Liver (tissue), 9 donors: ENCODE measurements around the gene TNS1. TPM values are rescaled to one million over a fixed set of nuclear protein-coding genes. Genes with fewer than 3 reads are reported as not detected.

Experiments
- DNase-seq: peaks from one replicate; pipeline ENCODE4 v3.0.0-alpha.2; 2017; ENCODE audit warnings: low spot score
- H3K27ac ChIP-seq, 2 donors: one replicate each; pipeline ENCODE4 v1.7.0; 2013; ENCODE audit warnings: inconsistent platforms in 2 of 2, low read length in 2 of 2, control low read depth in 1 of 2, low read depth in 1 of 2, mild to moderate bottlenecking in 1 of 2
- H3K27me3 ChIP-seq, 4 donors: one replicate each; pipeline versions ENCODE4 v1.6.1 to v1.7.0; 2013; ENCODE audit warnings: low read length in 3 of 4, inconsistent platforms in 1 of 4, mild to moderate bottlenecking in 1 of 4, moderate library complexity in 1 of 4; ENCODE audit not compliant: control insufficient read depth in 4 of 4, insufficient read depth in 4 of 4
- H3K36me3 ChIP-seq, 4 donors: one replicate each; pipeline versions ENCODE4 v1.6.1 to v1.7.0; 2013; ENCODE audit warnings: low read length in 3 of 4, mild to moderate bottlenecking in 3 of 4, low read depth in 1 of 4, moderate library complexity in 1 of 4; ENCODE audit not compliant: control insufficient read depth in 4 of 4, insufficient read depth in 3 of 4
- H3K4me1 ChIP-seq, 4 donors: one replicate each; pipeline versions ENCODE4 v1.6.1 to v1.7.0; 2013; ENCODE audit warnings: low read length in 3 of 4, mild to moderate bottlenecking in 3 of 4, moderate library complexity in 1 of 4; ENCODE audit not compliant: control insufficient read depth in 4 of 4, insufficient read depth in 4 of 4
- H3K4me3 ChIP-seq, 3 donors: one replicate each; pipeline versions ENCODE4 v1.6.1 to v1.7.0; 2013; ENCODE audit warnings: low read length in 3 of 3, control low read depth in 1 of 3, low read depth in 1 of 3, mild to moderate bottlenecking in 1 of 3
- H3K9ac ChIP-seq, 2 donors: one replicate each; pipeline ENCODE4 v1.7.0; 2013; ENCODE audit warnings: low read length in 2 of 2, mild to moderate bottlenecking in 2 of 2, moderate library complexity in 2 of 2, control low read depth in 1 of 2, low read depth in 1 of 2
- H3K9me3 ChIP-seq, 4 donors: one replicate each; pipeline versions ENCODE4 v1.6.1 to v1.7.0; 2013; ENCODE audit warnings: low read length in 3 of 4; ENCODE audit not compliant: control insufficient read depth in 4 of 4
- EGR1 ChIP-seq, 2 donors: IDR thresholded peaks; 2 replicates each; pipeline ENCODE4 v1.6.1; 2016 to 2018; ENCODE audit warnings: antibody characterized with exemption in 2 of 2, low read depth in 2 of 2
- FOXA2 ChIP-seq: IDR thresholded peaks from 2 replicates; pipeline ENCODE4 v1.6.1; 2016; ENCODE audit warnings: antibody characterized with exemption
- GABPA ChIP-seq, 2 donors: IDR thresholded peaks in 1 of 2; conservative IDR thresholded peaks in 1 of 2; 2 replicates each; pipeline ENCODE4 v1.6.1; 2016; ENCODE audit warnings: antibody characterized with exemption in 2 of 2, mild to moderate bottlenecking in 1 of 2, moderate library complexity in 1 of 2
- HNF4G ChIP-seq: IDR thresholded peaks from 2 replicates; pipeline ENCODE4 v1.6.1; 2016; ENCODE audit warnings: antibody characterized with exemption
- JUND ChIP-seq, 2 donors: IDR thresholded peaks; 2 replicates each; pipeline ENCODE4 v1.6.1; 2016; ENCODE audit warnings: antibody characterized with exemption in 2 of 2
- NR2F2 ChIP-seq: IDR thresholded peaks from 2 replicates; pipeline ENCODE4 v1.6.1; 2016; ENCODE audit warnings: antibody characterized with exemption
- RAD21 ChIP-seq, 2 donors: IDR thresholded peaks; 2 replicates each; pipeline ENCODE4 v1.6.1; 2016; ENCODE audit warnings: antibody characterized with exemption in 2 of 2, mild to moderate bottlenecking in 2 of 2
- RXRA ChIP-seq, 2 donors: IDR thresholded peaks; 2 replicates each; pipeline ENCODE4 v1.6.1; 2017 to 2018; ENCODE audit warnings: antibody characterized with exemption in 2 of 2, mild to moderate bottlenecking in 1 of 2
- SP1 ChIP-seq: IDR thresholded peaks from 2 replicates; pipeline ENCODE4 v1.6.1; 2018; ENCODE audit warnings: antibody characterized with exemption, mild to moderate bottlenecking
- TAF1 ChIP-seq: conservative IDR thresholded peaks from 2 replicates; pipeline ENCODE4 v1.6.1; 2016; ENCODE audit warnings: antibody characterized with exemption, mild to moderate bottlenecking
- YY1 ChIP-seq: IDR thresholded peaks from 2 replicates; pipeline ENCODE4 v1.6.1; 2016; ENCODE audit warnings: antibody characterized with exemption, mild to moderate bottlenecking
- WGBS: extraction: QIAGEN DNeasy Blood & Tissue Kit; methylation state at CpG from one replicate; pipeline ENCODE4 v1.1.7; 2013; 5-methylcytosine and 5-hydroxymethylcytosine counted together
- polyA plus RNA-seq, 2 donors: library from polyadenylated mRNA; stranded (reverse) in 1 of 2; unstranded in 1 of 2; fragments of 200-250 nt in 1 of 2; fragments of >200 nt in 1 of 2; fragmentation: Nextera tagmentation in 1 of 2; extraction: Ambion mirVana in 1 of 2; gene quantifications; one replicate each; pipeline versions ENCODE4 v1.2.1 to v1.2.3, GENCODE V29; 2013 to 2015
- total RNA-seq, 2 donors: library from RNA; depleted of rRNA; stranded (reverse); fragments of >200 nt; gene quantifications; one replicate each; pipeline ENCODE4 v1.2.3, GENCODE V29; 2014
- TF ChIP-seq, protein P1 (sequence below): fragments of 150-350 bp; IDR thresholded peaks from 2 replicates; pipeline ENCODE4 v1.5.1; 2017; ENCODE audit warnings: improper control_type of control experiment, low read depth, low read length; ENCODE audit not compliant: missing input control
- TF ChIP-seq, protein P2 (sequence below): IDR thresholded peaks from 2 replicates; pipeline ENCODE4 v1.6.1; 2016; ENCODE audit warnings: antibody characterized with exemption
- TF ChIP-seq, protein P3 (sequence below): IDR thresholded peaks from 2 replicates; pipeline ENCODE4 v1.6.1; 2016; ENCODE audit warnings: antibody characterized with exemption
- TF ChIP-seq, protein P4 (sequence below): IDR thresholded peaks from 2 replicates; pipeline ENCODE4 v1.6.1; 2016; ENCODE audit warnings: antibody characterized with exemption
- TF ChIP-seq, protein P5 (sequence below): IDR thresholded peaks from 2 replicates; pipeline ENCODE4 v1.6.1; 2016; ENCODE audit warnings: antibody characterized with exemption, mild to moderate bottlenecking
- donor health status: healthy.
- donor health status: healthy.
- donor health status: healthy.
- donor health status: healthy.
- donor health status: healthy.

The TNS1 gene
- total and polyA plus RNA-seq, 4 donors: 16.3 to 128 (median 57.3) TPM

DNA sequence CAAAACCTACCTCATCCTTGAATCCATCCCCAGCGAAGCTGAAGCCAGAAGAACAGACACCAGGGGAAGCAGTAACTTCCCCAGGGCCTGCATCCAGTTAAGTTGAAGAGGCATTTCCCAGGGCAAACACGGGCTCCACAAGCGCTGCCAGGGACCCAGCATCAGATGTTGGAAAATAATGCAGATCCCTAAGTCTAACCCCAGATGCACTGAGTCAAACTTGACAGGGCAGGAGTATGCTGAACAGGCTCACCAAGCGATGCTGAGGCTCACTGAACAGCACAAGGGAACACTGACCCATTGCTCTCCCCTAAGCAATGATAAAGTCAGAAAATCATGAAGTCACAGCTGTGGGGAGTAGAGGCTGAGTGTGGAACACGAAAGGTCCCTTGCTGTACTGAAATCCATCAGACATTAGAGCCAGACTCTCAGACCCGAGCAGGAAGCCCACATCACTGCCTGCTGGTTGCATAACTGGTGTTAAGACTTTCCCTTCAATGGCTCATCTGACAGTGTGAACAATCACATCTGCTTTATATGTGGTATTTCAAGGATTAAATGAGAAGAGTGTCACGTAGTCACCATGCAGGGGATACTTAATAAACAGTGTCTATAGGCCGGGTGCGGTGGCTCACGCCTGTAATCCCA is 36.2 kb downstream of the TNS1 start:
- Histone ChIP-seq H3K4me1 (peaks cover 0 to 4% (median 0%) of the 10 kb centered on the region in 4 donors), H3K9ac (no peak overlapping the region), H3K36me3 (no peaks in the 10 kb centered on the region), H3K9me3 (no peaks in the 10 kb centered on the region), H3K27me3 (peaks cover 0 to 2% (median 0%) of the 10 kb centered on the region in 4 donors), H3K4me3 (no peak overlapping the region), H3K27ac (peak overlapping the region; percentile 48 to 50)
- 86% methylated on average over 10 of the region's 10 CpGs for WGBS
- no peak for TF ChIP-seq FOXA2
- TF ChIP-seq, protein P1, sequence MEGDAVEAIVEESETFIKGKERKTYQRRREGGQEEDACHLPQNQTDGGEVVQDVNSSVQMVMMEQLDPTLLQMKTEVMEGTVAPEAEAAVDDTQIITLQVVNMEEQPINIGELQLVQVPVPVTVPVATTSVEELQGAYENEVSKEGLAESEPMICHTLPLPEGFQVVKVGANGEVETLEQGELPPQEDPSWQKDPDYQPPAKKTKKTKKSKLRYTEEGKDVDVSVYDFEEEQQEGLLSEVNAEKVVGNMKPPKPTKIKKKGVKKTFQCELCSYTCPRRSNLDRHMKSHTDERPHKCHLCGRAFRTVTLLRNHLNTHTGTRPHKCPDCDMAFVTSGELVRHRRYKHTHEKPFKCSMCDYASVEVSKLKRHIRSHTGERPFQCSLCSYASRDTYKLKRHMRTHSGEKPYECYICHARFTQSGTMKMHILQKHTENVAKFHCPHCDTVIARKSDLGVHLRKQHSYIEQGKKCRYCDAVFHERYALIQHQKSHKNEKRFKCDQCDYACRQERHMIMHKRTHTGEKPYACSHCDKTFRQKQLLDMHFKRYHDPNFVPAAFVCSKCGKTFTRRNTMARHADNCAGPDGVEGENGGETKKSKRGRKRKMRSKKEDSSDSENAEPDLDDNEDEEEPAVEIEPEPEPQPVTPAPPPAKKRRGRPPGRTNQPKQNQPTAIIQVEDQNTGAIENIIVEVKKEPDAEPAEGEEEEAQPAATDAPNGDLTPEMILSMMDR: no peak
- TF ChIP-seq YY1: no peak
- no peak for TF ChIP-seq HNF4G
- TF ChIP-seq SP1: no peak
- no peak for TF ChIP-seq EGR1 (IDR thresholded peaks at IDR 0.05; ENCODE audit: low read depth in 2 of 2)
- no peak for TF ChIP-seq RXRA (IDR thresholded peaks at IDR 0.05)
- no peak for TF ChIP-seq RAD21 (IDR thresholded peaks at IDR 0.05)
- TF ChIP-seq, protein P2, sequence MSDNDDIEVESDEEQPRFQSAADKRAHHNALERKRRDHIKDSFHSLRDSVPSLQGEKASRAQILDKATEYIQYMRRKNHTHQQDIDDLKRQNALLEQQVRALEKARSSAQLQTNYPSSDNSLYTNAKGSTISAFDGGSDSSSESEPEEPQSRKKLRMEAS: no peak
- no peak for TF ChIP-seq JUND (IDR thresholded peaks at IDR 0.05)
- TF ChIP-seq, protein P3, sequence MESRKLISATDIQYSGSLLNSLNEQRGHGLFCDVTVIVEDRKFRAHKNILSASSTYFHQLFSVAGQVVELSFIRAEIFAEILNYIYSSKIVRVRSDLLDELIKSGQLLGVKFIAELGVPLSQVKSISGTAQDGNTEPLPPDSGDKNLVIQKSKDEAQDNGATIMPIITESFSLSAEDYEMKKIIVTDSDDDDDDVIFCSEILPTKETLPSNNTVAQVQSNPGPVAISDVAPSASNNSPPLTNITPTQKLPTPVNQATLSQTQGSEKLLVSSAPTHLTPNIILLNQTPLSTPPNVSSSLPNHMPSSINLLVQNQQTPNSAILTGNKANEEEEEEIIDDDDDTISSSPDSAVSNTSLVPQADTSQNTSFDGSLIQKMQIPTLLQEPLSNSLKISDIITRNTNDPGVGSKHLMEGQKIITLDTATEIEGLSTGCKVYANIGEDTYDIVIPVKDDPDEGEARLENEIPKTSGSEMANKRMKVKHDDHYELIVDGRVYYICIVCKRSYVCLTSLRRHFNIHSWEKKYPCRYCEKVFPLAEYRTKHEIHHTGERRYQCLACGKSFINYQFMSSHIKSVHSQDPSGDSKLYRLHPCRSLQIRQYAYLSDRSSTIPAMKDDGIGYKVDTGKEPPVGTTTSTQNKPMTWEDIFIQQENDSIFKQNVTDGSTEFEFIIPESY: no peak
- TF ChIP-seq, protein P4, sequence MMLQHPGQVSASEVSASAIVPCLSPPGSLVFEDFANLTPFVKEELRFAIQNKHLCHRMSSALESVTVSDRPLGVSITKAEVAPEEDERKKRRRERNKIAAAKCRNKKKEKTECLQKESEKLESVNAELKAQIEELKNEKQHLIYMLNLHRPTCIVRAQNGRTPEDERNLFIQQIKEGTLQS: no peak
- no peak for TF ChIP-seq GABPA (IDR thresholded peaks at IDR 0.05 in 1 of 2, conservative IDR thresholded peaks at IDR 0.05 in 1 of 2)
- no peak for TF ChIP-seq TAF1
- TF ChIP-seq NR2F2: no peak
- no peak for DNase-seq

DNA sequence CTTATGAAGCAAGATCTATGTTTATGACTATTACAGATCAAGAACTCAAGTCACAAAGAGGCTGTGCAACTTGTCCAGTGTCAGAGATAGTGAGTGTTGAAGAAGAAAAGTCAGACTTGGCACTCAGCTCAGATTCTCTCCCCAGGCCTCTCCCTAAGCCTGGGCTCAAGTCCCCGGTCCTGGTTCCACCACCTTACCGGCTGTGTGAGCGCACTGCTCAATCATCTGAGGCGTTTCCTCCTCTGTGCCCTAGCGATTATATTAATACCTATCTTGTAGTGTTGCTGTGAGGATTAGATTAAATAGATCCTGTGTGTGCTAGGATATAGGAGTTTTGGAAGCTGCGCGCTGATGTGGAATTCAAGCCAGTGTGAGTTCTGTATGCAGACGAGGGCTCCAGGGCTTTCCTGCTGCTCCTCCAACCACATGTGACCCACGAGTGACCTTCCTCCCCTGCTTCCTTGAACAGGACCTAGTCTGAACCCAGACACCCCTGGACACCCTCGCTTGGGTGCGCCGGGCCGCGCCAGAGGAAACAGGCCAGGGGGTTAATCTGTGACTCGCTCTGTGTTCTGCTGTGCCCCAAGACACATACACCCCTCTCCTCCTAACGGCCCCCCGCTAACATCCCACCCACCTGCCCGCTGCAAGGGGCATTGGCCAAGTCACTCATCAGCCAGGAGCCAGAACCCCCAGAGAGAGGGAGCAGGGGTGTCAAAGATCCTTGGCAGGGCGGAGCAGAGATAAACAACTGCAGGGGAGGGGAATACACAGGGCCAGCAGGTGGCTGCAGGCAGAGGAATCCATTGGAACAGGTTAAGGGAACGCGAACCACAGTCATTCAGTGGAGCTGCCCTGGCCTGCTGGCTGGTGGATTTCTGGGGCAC is 38.3 kb downstream of the TNS1 start:
- Histone ChIP-seq H3K9ac (no peak overlapping the region), H3K27me3 (peaks cover 0 to 2% (median 0%) of the 10 kb centered on the region in 4 donors), H3K27ac (peak overlapping the region in 1 of 2 donors; percentile 43), H3K9me3 (no peaks in the 10 kb centered on the region), H3K4me1 (peaks cover 0 to 4% (median 0%) of the 10 kb centered on the region in 4 donors), H3K36me3 (no peaks in the 10 kb centered on the region), H3K4me3 (no peak overlapping the region)
- DNase-seq: no peak
- TF ChIP-seq NR2F2 (peak; percentile 76), YY1 (no peak), RXRA (IDR thresholded peaks at IDR 0.05) (no peak), RAD21 (IDR thresholded peaks at IDR 0.05) (no peak), SP1 (no peak)
- TF ChIP-seq, protein P5, sequence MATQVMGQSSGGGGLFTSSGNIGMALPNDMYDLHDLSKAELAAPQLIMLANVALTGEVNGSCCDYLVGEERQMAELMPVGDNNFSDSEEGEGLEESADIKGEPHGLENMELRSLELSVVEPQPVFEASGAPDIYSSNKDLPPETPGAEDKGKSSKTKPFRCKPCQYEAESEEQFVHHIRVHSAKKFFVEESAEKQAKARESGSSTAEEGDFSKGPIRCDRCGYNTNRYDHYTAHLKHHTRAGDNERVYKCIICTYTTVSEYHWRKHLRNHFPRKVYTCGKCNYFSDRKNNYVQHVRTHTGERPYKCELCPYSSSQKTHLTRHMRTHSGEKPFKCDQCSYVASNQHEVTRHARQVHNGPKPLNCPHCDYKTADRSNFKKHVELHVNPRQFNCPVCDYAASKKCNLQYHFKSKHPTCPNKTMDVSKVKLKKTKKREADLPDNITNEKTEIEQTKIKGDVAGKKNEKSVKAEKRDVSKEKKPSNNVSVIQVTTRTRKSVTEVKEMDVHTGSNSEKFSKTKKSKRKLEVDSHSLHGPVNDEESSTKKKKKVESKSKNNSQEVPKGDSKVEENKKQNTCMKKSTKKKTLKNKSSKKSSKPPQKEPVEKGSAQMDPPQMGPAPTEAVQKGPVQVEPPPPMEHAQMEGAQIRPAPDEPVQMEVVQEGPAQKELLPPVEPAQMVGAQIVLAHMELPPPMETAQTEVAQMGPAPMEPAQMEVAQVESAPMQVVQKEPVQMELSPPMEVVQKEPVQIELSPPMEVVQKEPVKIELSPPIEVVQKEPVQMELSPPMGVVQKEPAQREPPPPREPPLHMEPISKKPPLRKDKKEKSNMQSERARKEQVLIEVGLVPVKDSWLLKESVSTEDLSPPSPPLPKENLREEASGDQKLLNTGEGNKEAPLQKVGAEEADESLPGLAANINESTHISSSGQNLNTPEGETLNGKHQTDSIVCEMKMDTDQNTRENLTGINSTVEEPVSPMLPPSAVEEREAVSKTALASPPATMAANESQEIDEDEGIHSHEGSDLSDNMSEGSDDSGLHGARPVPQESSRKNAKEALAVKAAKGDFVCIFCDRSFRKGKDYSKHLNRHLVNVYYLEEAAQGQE: no peak
- TF ChIP-seq, protein P3: no peak
- WGBS: 80% methylated on average over 21 of the region's 21 CpGs
